ENCODE data around the gene USP47. TPM values are rescaled to one million over a fixed set of nuclear protein-coding genes. Genes with fewer than 3 reads are reported as not detected.

Gene USP47
- polyA plus RNA-seq, 2 of the 4 experiments (the other 2 are of a cell fraction): 31.0 to 32.8 TPM

- DNase-seq (ENCODE audit: low read depth in 1 of 2, low spot score in 1 of 2) (no peak), FAIRE-seq (no peak), ATAC-seq (no peak)
- no peak overlapping the region for H3K4me3 ChIP-seq
- ChIA-PET POLR2A (no interaction called here), CTCF (interaction anchor here (0.9 to 10.9 kb wide), 5 partner anchors 9 to 129 kb away, joined by 3 to 98 read pairs (median 4); no protein-coding TSS in a partner anchor)
- TF ChIP-seq HOXB5 (CRISPR knock-in tag; IDR thresholded peaks at IDR 0.05) (no peak), FOSL2 (IDR thresholded peaks at IDR 0.05) (no peak), FOSL2 (CRISPR knock-in tag; IDR thresholded peaks at IDR 0.05) (no peak), ZNF302 (CRISPR knock-in tag; IDR thresholded peaks at IDR 0.05) (no peak), ZSCAN20 (CRISPR knock-in tag; IDR thresholded peaks at IDR 0.05) (no peak), HOXB13 (CRISPR knock-in tag; IDR thresholded peaks at IDR 0.05; ENCODE audit: low read depth) (no peak)
- H3K27ac ChIP-seq: peak overlapping the region; percentile 57 to 93
- peak overlapping the region; percentile 48; the same call in 2 of the 3 replicates for H3K4me2 ChIP-seq
- H3K4me1 ChIP-seq: peaks cover 67% of the 10 kb centered on the region
- H3K9me3 ChIP-seq: no peaks in the 10 kb centered on the region
- WGBS (ENCODE audit: missing lambda C conversion rate): 85% methylated on average over 13 of the region's 13 CpGs
Observed at GRCh38 chr11:11978792-11979487, 137.2 kb downstream of the USP47 start.

- ChIA-PET POLR2A (no interaction called here), CTCF (interaction anchor here (0.9 to 10.9 kb wide), 6 partner anchors 9 to 159 kb away, joined by 3 to 98 read pairs (median 4); no protein-coding TSS in a partner anchor)
- Histone ChIP-seq H3K4me3 (no peak overlapping the region), H3K9me3 (no peaks in the 10 kb centered on the region), H3K4me2 (peak overlapping the region; percentile 48), H3K4me1 (peaks cover 70% of the 10 kb centered on the region), H3K27ac (peak overlapping the region; percentile 57 to 93)
- ATAC-seq (no peak), FAIRE-seq (no peak), DNase-seq (ENCODE audit: low read depth in 1 of 2, low spot score in 1 of 2) (peak in 1 of 2 experiments; percentile 51)
- 41% methylated on average over 8 of the region's 8 CpGs for WGBS (ENCODE audit: missing lambda C conversion rate)
- TF ChIP-seq BCL3 (IDR thresholded peaks at IDR 0.05): no peak
- no peak for TF ChIP-seq SMC3 (IDR thresholded peaks at IDR 0.05)
- TF ChIP-seq RNF2 (IDR thresholded peaks at IDR 0.05; ENCODE audit: borderline replicate concordance, low read depth): no peak
- TF ChIP-seq CHD4 (IDR thresholded peaks at IDR 0.05; ENCODE audit: borderline replicate concordance): no peak
- TF ChIP-seq HOXB13 (CRISPR knock-in tag; IDR thresholded peaks at IDR 0.05; ENCODE audit: low read depth): no peak
- TF ChIP-seq NFE2L2 (conservative IDR thresholded peaks at IDR 0.05; ENCODE audit: low read length): no peak
- TF ChIP-seq MAZ (IDR thresholded peaks at IDR 0.05; ENCODE audit: borderline replicate concordance, low read depth, low read length): no peak
- no peak for TF ChIP-seq NR3C1 (IDR thresholded peaks at IDR 0.05)
- no peak for TF ChIP-seq GATA3 (IDR thresholded peaks at IDR 0.05; ENCODE audit: borderline replicate concordance)
- TF ChIP-seq RCOR1 (IDR thresholded peaks at IDR 0.05; ENCODE audit: low read depth, low read length): no peak
- TF ChIP-seq POLR2AphosphoS2 (conservative IDR thresholded peaks at IDR 0.05; ENCODE audit: low read length): no peak
- TF ChIP-seq FOSB (CRISPR knock-in tag; IDR thresholded peaks at IDR 0.05): no peak
- no peak for TF ChIP-seq CHD2 (IDR thresholded peaks at IDR 0.05; ENCODE audit: low read length, partially characterized antibody)
Observed at GRCh38 chr11:11979488-11980117, 137.8 kb downstream of the USP47 start.

GRCh38 chr11:11980200-11980599 lies 138.4 kb downstream of the USP47 start:
- Histone ChIP-seq H3K4me1 (peaks cover 68% of the 10 kb centered on the region), H3K4me3 (no peak overlapping the region), H3K27ac (peak overlapping the region; percentile 57 to 93), H3K4me2 (peak overlapping the region; percentile 48), H3K9me3 (no peaks in the 10 kb centered on the region)
- WGBS (ENCODE audit: missing lambda C conversion rate): 97% methylated on average over 2 of the region's 2 CpGs
- FAIRE-seq (no peak), DNase-seq (ENCODE audit: low read depth in 1 of 2, low spot score in 1 of 2) (no peak), ATAC-seq (no peak)
- ChIA-PET POLR2A (no interaction called here), CTCF (interaction anchor here (1.0 to 10.9 kb wide), 5 partner anchors 14 to 160 kb away, joined by 3 to 98 read pairs (median 5); no protein-coding TSS in a partner anchor)
- TF ChIP-seq EHF (CRISPR knock-in tag; IDR thresholded peaks at IDR 0.05): no peak
- TF ChIP-seq, protein P1, sequence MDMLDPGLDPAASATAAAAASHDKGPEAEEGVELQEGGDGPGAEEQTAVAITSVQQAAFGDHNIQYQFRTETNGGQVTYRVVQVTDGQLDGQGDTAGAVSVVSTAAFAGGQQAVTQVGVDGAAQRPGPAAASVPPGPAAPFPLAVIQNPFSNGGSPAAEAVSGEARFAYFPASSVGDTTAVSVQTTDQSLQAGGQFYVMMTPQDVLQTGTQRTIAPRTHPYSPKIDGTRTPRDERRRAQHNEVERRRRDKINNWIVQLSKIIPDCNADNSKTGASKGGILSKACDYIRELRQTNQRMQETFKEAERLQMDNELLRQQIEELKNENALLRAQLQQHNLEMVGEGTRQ (IDR thresholded peaks at IDR 0.05): no peak
- no peak for TF ChIP-seq RAD21 (conservative IDR thresholded peaks at IDR 0.05 in 1 of 2, IDR thresholded peaks at IDR 0.05 in 1 of 2)
- no peak for TF ChIP-seq REST (IDR thresholded peaks at IDR 0.05)
- no peak for TF ChIP-seq MAZ (IDR thresholded peaks at IDR 0.05; ENCODE audit: borderline replicate concordance, low read depth, low read length)
